ENCODE measurements around the gene KLHL29.

The KLHL29 gene

DNA sequence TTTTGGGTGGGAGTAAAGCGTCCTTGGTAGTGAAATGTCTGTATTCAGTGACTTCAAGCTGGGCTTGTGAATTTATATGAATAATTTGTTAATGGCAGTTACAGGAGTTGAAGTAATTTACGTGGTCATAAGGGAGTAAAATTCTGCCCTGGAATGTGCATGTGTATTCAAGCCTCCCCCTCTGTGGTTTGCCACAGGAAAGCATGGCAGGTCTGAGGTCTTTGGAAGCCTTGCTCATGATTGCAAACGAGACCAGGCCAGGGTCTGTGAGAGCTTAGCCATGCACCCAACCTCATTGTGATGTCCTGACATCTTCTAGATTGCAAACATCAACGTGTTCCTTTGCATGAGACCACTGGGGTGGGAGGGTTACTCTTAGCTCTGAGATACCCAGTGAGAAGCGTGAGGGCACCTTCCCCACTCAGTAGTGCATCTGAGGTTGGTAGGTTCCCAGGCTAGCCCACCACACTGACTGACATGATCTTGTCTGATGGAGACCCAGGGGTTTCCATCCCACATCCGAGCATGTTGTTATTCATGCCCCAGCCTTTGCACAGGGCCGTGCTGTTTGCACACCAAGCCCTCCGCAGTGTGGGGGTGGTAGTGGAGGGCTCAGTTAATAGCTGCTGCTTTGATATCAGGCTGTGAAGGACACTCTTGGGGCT lies 216.5 kb downstream of the KLHL29 start:
- H2AK5ac ChIP-seq (ENCODE audit: low read length) = peak overlapping the region; percentile 32
- peak overlapping the region; percentile 81 for H2BK120ac ChIP-seq (ENCODE audit: insufficient read depth, low read length, poor library complexity)
- H3K4me3 ChIP-seq (ENCODE audit: low read depth, low read length) = no peak overlapping the region
- no peak overlapping the region for H2AFZ ChIP-seq (ENCODE audit: insufficient read depth, low read length, poor library complexity)
- no peak overlapping the region for H3K23ac ChIP-seq (ENCODE audit: low read length)
- H3K9me3 ChIP-seq (ENCODE audit: insufficient read depth, low read depth, low read length) = peaks cover 7% of the 10 kb centered on the region
- no peak for DNase-seq
- WGBS (ENCODE audit: extremely low coverage, insufficient coverage, insufficient read length) = no CpG with 5 or more reads among the region's 8 CpGs
- H3K4ac ChIP-seq (ENCODE audit: low read depth, low read length) = peak overlapping the region; percentile 21
- H3K14ac ChIP-seq (ENCODE audit: low read length) = peak overlapping the region; percentile 10
- no peak overlapping the region for H4K12ac ChIP-seq (ENCODE audit: low read depth, low read length)
- peaks cover 11 to 23% of the 10 kb centered on the region in 2 experiments for H3K4me1 ChIP-seq (ENCODE audit: control insufficient read depth in 1 of 2, insufficient read depth in 2 of 2, low read length in 2 of 2)
- peak overlapping the region; percentile 46 for H2BK5ac ChIP-seq (ENCODE audit: low read depth, low read length, poor library complexity)
- no peaks in the 10 kb centered on the region for H3K27me3 ChIP-seq (ENCODE audit: insufficient read depth, low read length)
- peaks cover 15% of the 10 kb centered on the region for H3K79me1 ChIP-seq (ENCODE audit: low read length)
- H2BK12ac ChIP-seq (ENCODE audit: low read length) = peak overlapping the region; percentile 59
- H3K18ac ChIP-seq (ENCODE audit: low read length) = peak overlapping the region; percentile 34
- no peak overlapping the region for H3K4me2 ChIP-seq (ENCODE audit: low read length)
- no peaks in the 10 kb centered on the region for H3K36me3 ChIP-seq (ENCODE audit: control insufficient read depth in 1 of 2, insufficient read depth in 2 of 2, low read length in 2 of 2)
- peak overlapping the region; percentile 39 for H3K27ac ChIP-seq (ENCODE audit: low read depth, low read length)
- peaks cover 2% of the 10 kb centered on the region for H3K79me2 ChIP-seq (ENCODE audit: control insufficient read depth, insufficient read depth, low read length, poor library complexity)
- H3K9ac ChIP-seq (ENCODE audit: low read length) = no peak overlapping the region
- H4K8ac ChIP-seq (ENCODE audit: low read depth, low read length) = peak overlapping the region; percentile 50
- H4K91ac ChIP-seq (ENCODE audit: low read depth, low read length) = peak overlapping the region; percentile 82

DNA sequence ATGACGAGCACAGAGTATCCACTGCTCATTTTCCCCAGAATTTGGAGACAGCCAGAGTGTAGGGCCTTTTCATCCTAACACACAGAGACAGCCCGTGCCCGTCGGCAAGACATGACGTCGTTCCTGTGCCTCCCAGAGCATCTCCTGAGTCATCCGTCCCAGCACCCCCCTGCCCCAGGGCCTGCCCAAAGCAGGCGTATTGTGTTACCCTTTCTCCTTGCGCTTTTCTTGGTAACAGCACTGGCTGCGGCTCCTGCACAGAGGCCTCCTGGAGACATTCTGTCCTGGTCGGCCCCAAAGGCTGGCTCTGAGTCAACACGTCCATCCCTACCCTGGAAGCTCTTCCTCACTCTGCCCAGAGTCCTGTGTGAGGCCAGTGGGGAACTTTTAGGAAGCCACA lies 217.1 kb downstream of the KLHL29 start:
- peaks cover 10 to 22% of the 10 kb centered on the region in 2 experiments for H3K4me1 ChIP-seq (ENCODE audit: control insufficient read depth in 1 of 2, insufficient read depth in 2 of 2, low read length in 2 of 2)
- no peak overlapping the region for H4K91ac ChIP-seq (ENCODE audit: low read depth, low read length)
- H3K27me3 ChIP-seq (ENCODE audit: insufficient read depth, low read length) = no peaks in the 10 kb centered on the region
- H3K79me1 ChIP-seq (ENCODE audit: low read length) = peaks cover 15% of the 10 kb centered on the region
- peak; percentile 97 to 98 for DNase-seq
- H3K4ac ChIP-seq (ENCODE audit: low read depth, low read length) = no peak overlapping the region
- peak overlapping the region; percentile 10 for H3K14ac ChIP-seq (ENCODE audit: low read length)
- WGBS (ENCODE audit: extremely low coverage, insufficient coverage, insufficient read length) = no CpG with 5 or more reads among the region's 12 CpGs
- no peak overlapping the region for H2BK5ac ChIP-seq (ENCODE audit: low read depth, low read length, poor library complexity)
- H2BK120ac ChIP-seq (ENCODE audit: insufficient read depth, low read length, poor library complexity) = peak overlapping the region; percentile 81
- no peaks in the 10 kb centered on the region for H3K36me3 ChIP-seq (ENCODE audit: control insufficient read depth in 1 of 2, insufficient read depth in 2 of 2, low read length in 2 of 2)
- H4K8ac ChIP-seq (ENCODE audit: low read depth, low read length) = no peak overlapping the region
- no peak overlapping the region for H3K4me2 ChIP-seq (ENCODE audit: low read length)
- H4K12ac ChIP-seq (ENCODE audit: low read depth, low read length) = no peak overlapping the region
- H2AFZ ChIP-seq (ENCODE audit: insufficient read depth, low read length, poor library complexity) = no peak overlapping the region
- H3K4me3 ChIP-seq (ENCODE audit: low read depth, low read length) = no peak overlapping the region
- no peak overlapping the region for H2AK5ac ChIP-seq (ENCODE audit: low read length)
- H3K18ac ChIP-seq (ENCODE audit: low read length) = no peak overlapping the region
- peaks cover 2% of the 10 kb centered on the region for H3K79me2 ChIP-seq (ENCODE audit: control insufficient read depth, insufficient read depth, low read length, poor library complexity)
- H3K23ac ChIP-seq (ENCODE audit: low read length) = no peak overlapping the region
- peak overlapping the region; percentile 59 for H2BK12ac ChIP-seq (ENCODE audit: low read length)
- H3K27ac ChIP-seq (ENCODE audit: low read depth, low read length) = peak overlapping the region; percentile 60
- no peak overlapping the region for H3K9ac ChIP-seq (ENCODE audit: low read length)
- peaks cover 8% of the 10 kb centered on the region for H3K9me3 ChIP-seq (ENCODE audit: insufficient read depth, low read depth, low read length)

DNA sequence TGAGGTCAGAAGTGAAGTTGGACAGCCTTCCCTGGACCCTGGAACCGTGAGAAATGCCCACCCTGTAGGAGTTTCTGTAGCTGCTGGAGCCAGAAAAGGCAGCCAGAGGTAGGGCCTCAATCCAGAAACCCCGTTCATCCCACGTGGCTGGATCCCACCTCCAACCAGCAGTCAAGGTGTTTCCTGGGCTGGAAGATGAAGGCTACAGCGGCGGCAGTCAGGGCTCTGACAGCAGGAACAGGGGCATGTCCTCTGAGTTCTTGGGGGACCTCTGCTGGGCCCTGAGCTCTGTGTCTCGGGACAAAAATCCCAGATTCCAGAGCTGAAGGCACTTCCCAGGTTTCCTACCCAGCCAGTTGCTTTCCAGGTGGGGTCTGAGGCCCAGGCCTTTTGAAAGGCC lies 218.2 kb downstream of the KLHL29 start:
- no peak for DNase-seq
- Histone ChIP-seq H3K79me1 (ENCODE audit: low read length) (peaks cover 15% of the 10 kb centered on the region), H3K27ac (ENCODE audit: low read depth, low read length) (no peak overlapping the region), H3K18ac (ENCODE audit: low read length) (no peak overlapping the region), H2AFZ (ENCODE audit: insufficient read depth, low read length, poor library complexity) (no peak overlapping the region), H3K36me3 (ENCODE audit: control insufficient read depth in 1 of 2, insufficient read depth in 2 of 2, low read length in 2 of 2) (no peaks in the 10 kb centered on the region), H3K9ac (ENCODE audit: low read length) (no peak overlapping the region), H3K79me2 (ENCODE audit: control insufficient read depth, insufficient read depth, low read length, poor library complexity) (peaks cover 2% of the 10 kb centered on the region), H3K9me3 (ENCODE audit: insufficient read depth, low read depth, low read length) (peaks cover 8% of the 10 kb centered on the region), H2BK5ac (ENCODE audit: low read depth, low read length, poor library complexity) (no peak overlapping the region), H3K14ac (ENCODE audit: low read length) (peak overlapping the region; percentile 33), H4K12ac (ENCODE audit: low read depth, low read length) (no peak overlapping the region), H3K4ac (ENCODE audit: low read depth, low read length) (no peak overlapping the region), H3K27me3 (ENCODE audit: insufficient read depth, low read length) (no peaks in the 10 kb centered on the region), H3K23ac (ENCODE audit: low read length) (no peak overlapping the region), H3K4me2 (ENCODE audit: low read length) (no peak overlapping the region), H2BK12ac (ENCODE audit: low read length) (peak overlapping the region; percentile 64), H4K8ac (ENCODE audit: low read depth, low read length) (no peak overlapping the region), H3K4me3 (ENCODE audit: low read depth, low read length) (no peak overlapping the region), H2BK120ac (ENCODE audit: insufficient read depth, low read length, poor library complexity) (no peak overlapping the region), H4K91ac (ENCODE audit: low read depth, low read length) (peak overlapping the region; percentile 73), H3K4me1 (ENCODE audit: control insufficient read depth in 1 of 2, insufficient read depth in 2 of 2, low read length in 2 of 2) (peaks cover 10 to 22% of the 10 kb centered on the region in 2 experiments), H2AK5ac (ENCODE audit: low read length) (no peak overlapping the region)
- WGBS (ENCODE audit: extremely low coverage, insufficient coverage, insufficient read length) = no CpG with 5 or more reads among the region's 6 CpGs

DNA sequence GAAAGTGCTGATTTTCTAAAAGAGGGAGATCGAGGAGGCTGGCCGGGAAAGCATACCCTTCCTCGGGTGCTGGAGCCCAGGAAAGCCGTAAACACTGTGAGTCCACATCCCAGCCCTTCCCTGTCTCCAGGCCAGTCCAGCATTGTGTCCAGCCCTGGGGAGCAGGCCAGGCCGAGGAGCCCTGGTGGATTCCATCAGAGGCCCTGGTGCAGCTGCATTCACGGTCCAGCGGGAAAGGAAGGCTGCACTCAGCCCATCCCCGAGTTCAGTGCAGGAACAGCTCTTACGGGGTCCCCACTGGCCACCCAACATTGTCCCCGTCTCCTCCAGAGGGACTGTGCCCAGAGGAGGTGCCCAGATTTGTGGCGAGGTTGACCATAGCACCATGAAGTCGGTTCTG lies 218.6 kb downstream of the KLHL29 start:
- no peak overlapping the region for H3K4me3 ChIP-seq (ENCODE audit: low read depth, low read length)
- H3K27ac ChIP-seq (ENCODE audit: low read depth, low read length) = no peak overlapping the region
- H3K4ac ChIP-seq (ENCODE audit: low read depth, low read length) = no peak overlapping the region
- H3K4me2 ChIP-seq (ENCODE audit: low read length) = no peak overlapping the region
- H4K91ac ChIP-seq (ENCODE audit: low read depth, low read length) = peak overlapping the region; percentile 73
- no CpG with 5 or more reads among the region's 12 CpGs for WGBS (ENCODE audit: extremely low coverage, insufficient coverage, insufficient read length)
- no peak overlapping the region for H2AK5ac ChIP-seq (ENCODE audit: low read length)
- no peak overlapping the region for H3K23ac ChIP-seq (ENCODE audit: low read length)
- H3K9me3 ChIP-seq (ENCODE audit: insufficient read depth, low read depth, low read length) = peaks cover 8% of the 10 kb centered on the region
- no peak overlapping the region for H2AFZ ChIP-seq (ENCODE audit: insufficient read depth, low read length, poor library complexity)
- no peak overlapping the region for H2BK5ac ChIP-seq (ENCODE audit: low read depth, low read length, poor library complexity)
- peaks cover 15% of the 10 kb centered on the region for H3K79me1 ChIP-seq (ENCODE audit: low read length)
- DNase-seq = no peak
- no peaks in the 10 kb centered on the region for H3K36me3 ChIP-seq (ENCODE audit: control insufficient read depth in 1 of 2, insufficient read depth in 2 of 2, low read length in 2 of 2)
- H2BK12ac ChIP-seq (ENCODE audit: low read length) = no peak overlapping the region
- peak overlapping the region; percentile 50 for H2BK120ac ChIP-seq (ENCODE audit: insufficient read depth, low read length, poor library complexity)
- peaks cover 2% of the 10 kb centered on the region for H3K79me2 ChIP-seq (ENCODE audit: control insufficient read depth, insufficient read depth, low read length, poor library complexity)
- peak overlapping the region; percentile 39 for H3K14ac ChIP-seq (ENCODE audit: low read length)
- H3K18ac ChIP-seq (ENCODE audit: low read length) = peak overlapping the region; percentile 6
- no peak overlapping the region for H4K12ac ChIP-seq (ENCODE audit: low read depth, low read length)
- no peak overlapping the region for H3K9ac ChIP-seq (ENCODE audit: low read length)
- H3K4me1 ChIP-seq (ENCODE audit: control insufficient read depth in 1 of 2, insufficient read depth in 2 of 2, low read length in 2 of 2) = peaks cover 10 to 22% of the 10 kb centered on the region in 2 experiments
- H4K8ac ChIP-seq (ENCODE audit: low read depth, low read length) = no peak overlapping the region
- H3K27me3 ChIP-seq (ENCODE audit: insufficient read depth, low read length) = no peaks in the 10 kb centered on the region
